Panc1 (cell line): Measurements from ENCODE around the gene LITAF.
"Not testable (repeated sequence)": the region's sequence is repeated elsewhere in the genome, so short reads cannot be mapped to it uniquely, and the experiment has no call there.

ENCODE experiments used
- CTCF ChIP-seq: fragments of 450-650 bp; IDR thresholded peaks from 2 replicates; pipeline ENCODE4 v1.5.1; 2017; ENCODE audit warnings: mild to moderate bottlenecking
- POLR2AphosphoS5 ChIP-seq: IDR thresholded peaks from 2 replicates; pipeline ENCODE4 v1.6.1; 2012; ENCODE audit warnings: mild to moderate bottlenecking, low read depth, low read length, moderate library complexity
- REST ChIP-seq, 2 experiments: IDR thresholded peaks; 2 replicates each; pipeline ENCODE4 v1.6.1; 2011 to 2012; ENCODE audit warnings: low read depth in 2 of 2, control low read depth in 1 of 2, low read length in 1 of 2, mild to moderate bottlenecking in 1 of 2, moderate library complexity in 1 of 2; ENCODE audit not compliant: insufficient read depth in 1 of 2
- SIN3A ChIP-seq: IDR thresholded peaks from 2 replicates; pipeline ENCODE4 v1.6.1; 2012; ENCODE audit warnings: low read depth, mild to moderate bottlenecking, low read length, moderate library complexity, borderline replicate concordance; ENCODE audit not compliant: insufficient read depth
- TCF7L2 ChIP-seq: IDR thresholded peaks from 2 replicates; pipeline ENCODE4 v1.6.1; 2011; ENCODE audit warnings: mild to moderate bottlenecking, low read depth, low read length, inconsistent platforms

- TF ChIP-seq CTCF; POLR2AphosphoS5; REST (IDR thresholded peaks at IDR 0.05; ENCODE audit: insufficient read depth in 1 of 2, low read depth in 2 of 2, low read length in 1 of 2); SIN3A; TCF7L2: not testable (repeated sequence)
Measured at GRCh38 chr16:11593076-11593475, 6.4 kb upstream of the LITAF start.
